Panc1 (cell line): Measurements from ENCODE around the gene MRTFA.

Experiments
- POLR2AphosphoS5 ChIP-seq: IDR thresholded peaks from 2 replicates; pipeline ENCODE4 v1.6.1; 2012; ENCODE audit warnings: mild to moderate bottlenecking, low read depth, low read length, moderate library complexity
- TF ChIP-seq, protein P1 (sequence below), 2 experiments: IDR thresholded peaks; 2 replicates each; pipeline ENCODE4 v1.6.1; 2011 to 2012; ENCODE audit warnings: low read depth in 2 of 2, control low read depth in 1 of 2, low read length in 1 of 2, mild to moderate bottlenecking in 1 of 2, moderate library complexity in 1 of 2; ENCODE audit not compliant: insufficient read depth in 1 of 2

DNA sequence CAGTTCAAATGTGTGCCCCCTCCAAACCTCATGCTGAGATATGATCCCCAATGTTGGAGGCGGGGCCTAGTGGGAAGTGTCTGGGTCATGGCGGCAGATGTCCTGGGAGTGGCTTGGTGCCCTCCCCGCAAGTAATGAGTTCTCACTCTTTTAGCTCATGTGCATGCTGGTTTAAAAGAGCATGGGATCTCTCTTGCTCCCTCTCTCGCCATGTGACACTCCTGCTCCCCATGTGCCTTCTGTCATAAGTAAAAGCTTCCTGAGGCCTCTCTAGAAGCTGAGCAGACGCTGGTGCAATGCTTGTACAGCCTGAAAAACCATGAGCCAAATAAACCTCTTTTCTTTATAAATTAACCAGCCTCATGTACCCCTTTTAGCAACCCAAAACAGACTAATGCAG lies 167.3 kb downstream of the MRTFA start:
- TF ChIP-seq, protein P1, sequence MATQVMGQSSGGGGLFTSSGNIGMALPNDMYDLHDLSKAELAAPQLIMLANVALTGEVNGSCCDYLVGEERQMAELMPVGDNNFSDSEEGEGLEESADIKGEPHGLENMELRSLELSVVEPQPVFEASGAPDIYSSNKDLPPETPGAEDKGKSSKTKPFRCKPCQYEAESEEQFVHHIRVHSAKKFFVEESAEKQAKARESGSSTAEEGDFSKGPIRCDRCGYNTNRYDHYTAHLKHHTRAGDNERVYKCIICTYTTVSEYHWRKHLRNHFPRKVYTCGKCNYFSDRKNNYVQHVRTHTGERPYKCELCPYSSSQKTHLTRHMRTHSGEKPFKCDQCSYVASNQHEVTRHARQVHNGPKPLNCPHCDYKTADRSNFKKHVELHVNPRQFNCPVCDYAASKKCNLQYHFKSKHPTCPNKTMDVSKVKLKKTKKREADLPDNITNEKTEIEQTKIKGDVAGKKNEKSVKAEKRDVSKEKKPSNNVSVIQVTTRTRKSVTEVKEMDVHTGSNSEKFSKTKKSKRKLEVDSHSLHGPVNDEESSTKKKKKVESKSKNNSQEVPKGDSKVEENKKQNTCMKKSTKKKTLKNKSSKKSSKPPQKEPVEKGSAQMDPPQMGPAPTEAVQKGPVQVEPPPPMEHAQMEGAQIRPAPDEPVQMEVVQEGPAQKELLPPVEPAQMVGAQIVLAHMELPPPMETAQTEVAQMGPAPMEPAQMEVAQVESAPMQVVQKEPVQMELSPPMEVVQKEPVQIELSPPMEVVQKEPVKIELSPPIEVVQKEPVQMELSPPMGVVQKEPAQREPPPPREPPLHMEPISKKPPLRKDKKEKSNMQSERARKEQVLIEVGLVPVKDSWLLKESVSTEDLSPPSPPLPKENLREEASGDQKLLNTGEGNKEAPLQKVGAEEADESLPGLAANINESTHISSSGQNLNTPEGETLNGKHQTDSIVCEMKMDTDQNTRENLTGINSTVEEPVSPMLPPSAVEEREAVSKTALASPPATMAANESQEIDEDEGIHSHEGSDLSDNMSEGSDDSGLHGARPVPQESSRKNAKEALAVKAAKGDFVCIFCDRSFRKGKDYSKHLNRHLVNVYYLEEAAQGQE (IDR thresholded peaks at IDR 0.05; ENCODE audit: insufficient read depth in 1 of 2, low read depth in 2 of 2, low read length in 1 of 2), result no peak
- no peak for TF ChIP-seq POLR2AphosphoS5
